Tongue (tissue), 2 donors: ENCODE results near the gene ERC1. TPM values are rescaled to one million over a fixed set of nuclear protein-coding genes. Genes with fewer than 3 reads are reported as not detected.
"Not testable (repeated sequence)": the region's sequence is repeated elsewhere in the genome, so short reads cannot be mapped to it uniquely, and the experiment has no call there.

Source experiments
- DNase-seq: peaks from one replicate; pipeline ENCODE4 v3.0.0-alpha.2; 2015
- total RNA-seq: library from RNA; depleted of rRNA; stranded (reverse); fragments of >200 nt; gene quantifications from one replicate; pipeline ENCODE4 v1.2.3, GENCODE V29; 2014

Gene ERC1
- total RNA-seq, 1 donor from 2014 or later = 95.7 TPM

DNA sequence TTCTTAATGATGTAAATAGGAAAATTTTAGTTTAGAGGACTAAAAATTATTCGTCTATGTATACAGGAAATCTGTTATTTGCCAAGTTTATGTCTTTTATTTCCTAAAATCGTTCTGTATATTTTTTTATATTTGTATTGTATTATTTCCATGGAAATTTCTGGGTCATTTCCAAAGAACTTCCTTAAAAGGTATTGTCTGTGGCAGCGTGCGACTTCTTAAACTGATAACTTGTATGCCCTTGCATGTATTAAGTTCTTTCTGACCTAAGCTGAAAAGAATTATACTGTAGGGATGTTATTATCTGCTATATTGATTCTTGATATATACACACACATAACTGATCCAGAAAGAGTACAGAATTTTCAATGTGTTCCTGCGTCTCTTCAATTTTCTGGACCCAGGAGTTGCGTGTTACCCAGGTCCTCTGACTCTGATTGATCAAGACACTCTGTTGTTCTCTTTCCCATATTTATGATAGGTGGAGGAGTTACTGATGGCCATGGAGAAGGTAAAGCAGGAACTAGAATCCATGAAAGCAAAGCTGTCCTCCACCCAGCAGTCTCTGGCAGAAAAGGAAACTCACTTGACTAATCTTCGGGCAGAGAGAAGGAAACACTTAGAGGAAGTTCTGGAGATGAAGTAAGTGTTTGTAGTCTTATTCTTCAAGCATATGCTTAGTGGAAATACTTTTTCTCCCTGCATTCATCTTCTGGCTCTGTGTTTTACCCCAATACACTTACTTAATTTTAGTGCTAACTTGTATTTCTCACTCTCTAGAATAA lies 298.5 kb downstream of the ERC1 start:
- no peak for DNase-seq

- DNase-seq = no peak
These were observed 299.7 kb downstream of the ERC1 start for GRCh38 chr12:1290716-1291115.

GRCh38 chr12:1291601-1292332 lies 300.7 kb downstream of the ERC1 start:
- peak; percentile 45 for DNase-seq

DNA sequence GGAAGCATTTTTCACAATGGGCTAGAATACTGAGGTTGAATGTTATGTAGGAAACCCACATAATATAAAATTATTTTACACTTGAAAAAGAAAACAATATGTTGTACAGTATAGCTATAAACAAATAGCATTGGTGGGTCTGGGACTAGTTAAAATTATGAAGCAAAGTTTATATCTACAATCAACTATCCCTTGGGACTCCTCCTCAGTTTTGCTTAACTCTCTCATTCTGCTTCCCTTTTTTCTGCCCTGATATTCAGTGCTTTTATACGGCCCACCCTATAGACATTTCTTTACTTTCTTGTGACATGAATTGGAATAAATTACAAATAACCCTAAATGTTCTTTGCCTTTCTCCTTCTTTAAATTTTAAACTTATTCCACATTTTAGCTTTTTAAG lies 302.9 kb downstream of the ERC1 start:
- no peak for DNase-seq

DNA sequence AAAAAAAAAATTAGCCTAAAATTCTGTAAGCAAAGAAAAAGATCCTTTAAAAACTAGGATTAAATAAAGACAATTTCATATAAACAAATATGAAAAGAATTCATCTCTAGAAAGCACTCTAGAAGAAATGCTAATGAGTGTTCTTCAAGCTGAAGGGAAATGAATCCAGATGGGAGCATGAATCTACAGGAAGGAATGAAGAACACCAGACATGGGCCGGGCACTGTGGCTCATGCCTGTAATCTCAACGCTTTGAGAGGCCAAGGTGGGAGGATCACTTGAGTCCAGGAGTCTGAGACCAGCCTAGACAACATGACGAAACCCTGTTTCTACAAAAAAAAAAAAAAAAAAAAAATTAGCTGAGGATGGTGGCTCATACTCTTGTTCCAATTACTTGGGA lies 306.2 kb downstream of the ERC1 start:
- DNase-seq = no peak

DNA sequence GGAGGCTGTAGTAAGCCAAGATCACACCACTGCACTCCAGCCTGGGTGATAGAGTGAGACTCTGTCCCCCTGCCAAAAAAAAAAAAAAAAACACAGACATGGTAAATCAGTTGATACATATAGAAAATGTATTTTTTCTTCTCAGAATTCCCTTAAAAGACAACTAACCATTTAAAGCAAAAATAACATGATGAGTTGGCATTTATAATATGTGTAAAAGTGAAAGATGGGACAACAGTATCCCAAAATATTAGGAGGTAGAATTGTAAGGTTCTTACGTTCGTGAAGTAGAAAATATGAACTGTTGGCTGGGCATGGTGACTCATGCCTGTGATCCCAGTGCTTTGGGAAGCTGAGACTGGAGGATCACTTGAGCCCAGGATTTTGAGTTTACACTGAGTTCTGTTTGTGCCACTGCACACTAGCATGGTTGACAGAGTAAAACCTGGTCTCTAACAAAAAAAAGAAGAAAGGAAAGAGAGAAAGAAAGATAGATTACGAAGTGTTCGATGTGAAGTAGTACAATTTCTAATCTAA lies 306.7 kb downstream of the ERC1 start:
- no peak for DNase-seq

DNA sequence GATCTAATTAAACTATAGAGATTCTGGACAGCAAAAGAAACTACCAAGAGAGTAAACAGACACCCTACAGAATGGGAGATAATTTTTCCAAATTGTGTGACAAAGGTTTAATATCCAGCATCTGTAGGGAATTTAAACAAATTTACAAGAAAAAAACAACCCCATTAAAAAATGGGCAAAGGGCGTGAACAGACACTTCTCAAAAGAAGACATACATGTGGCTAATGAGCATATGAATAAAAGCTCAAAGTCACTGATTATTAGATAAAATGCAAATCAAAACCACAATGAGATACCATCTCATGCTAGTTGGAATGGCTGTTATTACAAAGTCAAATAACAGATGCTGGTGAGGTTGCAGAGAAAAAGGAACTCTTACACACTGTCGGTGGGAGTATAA lies 309.4 kb downstream of the ERC1 start:
- no peak for DNase-seq

DNA sequence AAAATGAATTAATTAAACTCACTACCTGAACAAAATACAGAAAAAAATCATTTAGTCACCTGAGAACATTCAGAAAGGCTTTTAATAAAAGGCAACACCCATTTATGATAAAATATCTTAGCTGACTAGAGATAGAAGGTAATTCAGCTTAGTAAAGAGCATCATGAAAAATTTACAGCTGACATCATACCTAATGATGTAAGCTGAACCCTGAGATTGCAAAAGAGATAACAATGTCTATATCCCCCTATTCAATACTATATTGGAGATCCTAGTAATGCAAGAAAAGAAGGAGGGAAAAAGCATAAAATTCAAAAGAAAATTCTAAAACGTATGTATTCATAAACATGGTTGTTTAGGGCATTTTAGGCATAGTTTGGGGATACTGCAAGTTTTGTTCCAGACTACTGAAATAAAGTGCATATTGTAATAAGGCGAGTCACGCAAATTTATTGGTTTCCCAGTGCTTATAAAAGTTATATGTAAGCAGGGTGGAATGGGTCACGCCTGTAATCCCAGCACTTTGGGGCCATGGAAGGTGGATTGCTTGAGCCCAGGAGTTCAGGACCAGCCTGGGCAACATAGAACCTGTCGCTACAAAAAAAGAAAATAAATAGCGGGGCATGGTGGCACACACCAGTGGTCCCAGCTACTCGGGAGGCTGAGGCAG lies 311.3 kb downstream of the ERC1 start:
- DNase-seq = no peak

DNA sequence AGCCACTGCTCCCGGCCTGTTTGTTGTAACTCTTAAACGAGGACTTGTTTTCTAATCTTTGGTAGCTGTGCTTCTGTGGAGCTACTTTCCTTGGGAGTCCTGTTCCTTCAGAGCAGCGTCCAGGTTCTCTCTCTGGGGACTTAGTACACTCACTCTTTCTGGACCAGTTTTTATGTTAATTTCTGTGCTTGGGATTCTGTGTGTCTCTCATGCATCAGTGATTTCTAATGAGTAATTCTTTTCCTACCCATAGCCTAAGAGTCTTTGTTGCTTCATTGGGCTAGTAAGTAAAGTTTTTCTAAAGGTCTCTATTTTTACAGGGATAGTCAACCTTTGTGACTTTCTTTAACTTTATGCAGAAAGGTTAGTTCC lies 314.0 kb downstream of the ERC1 start:
- no peak for DNase-seq

DNA sequence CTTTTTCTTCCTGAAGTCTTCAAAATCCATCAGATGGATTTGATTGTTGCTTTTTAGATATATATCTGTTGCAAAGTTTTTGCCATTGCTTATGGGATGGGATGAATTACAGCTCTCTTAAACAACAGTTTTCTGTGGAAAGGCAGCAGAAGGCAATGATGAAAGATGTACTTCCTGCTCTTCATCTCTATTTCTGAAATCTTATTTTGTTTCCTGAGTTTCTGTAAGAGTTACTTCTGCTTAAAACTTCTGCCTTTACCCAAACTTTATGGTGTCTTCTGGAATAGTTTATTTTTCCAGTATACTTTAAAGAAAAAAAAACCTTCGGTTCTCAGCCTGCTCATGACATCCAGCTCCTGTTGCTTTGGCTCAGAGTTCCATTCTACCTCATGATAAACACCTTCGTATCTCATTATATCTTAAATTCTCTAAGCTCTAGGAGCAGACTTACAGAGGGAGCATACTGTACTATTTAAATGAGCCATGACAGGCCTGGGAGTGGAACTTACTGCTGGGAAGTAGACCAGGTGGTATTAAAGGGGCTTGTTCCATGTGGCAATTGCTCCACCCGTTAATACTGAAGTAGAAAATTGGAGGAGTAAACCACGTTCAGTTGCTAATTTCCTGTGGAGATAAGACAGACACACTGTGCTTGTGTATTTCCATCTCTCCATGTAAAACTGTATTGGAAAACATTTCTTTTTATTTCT lies 314.9 kb downstream of the ERC1 start:
- DNase-seq = peak; percentile 22

GRCh38 chr12:1306817-1307216 lies 315.8 kb downstream of the ERC1 start:
- DNase-seq = no peak

GRCh38 chr12:1307796-1308195 lies 316.8 kb downstream of the ERC1 start:
- DNase-seq = no peak

DNA sequence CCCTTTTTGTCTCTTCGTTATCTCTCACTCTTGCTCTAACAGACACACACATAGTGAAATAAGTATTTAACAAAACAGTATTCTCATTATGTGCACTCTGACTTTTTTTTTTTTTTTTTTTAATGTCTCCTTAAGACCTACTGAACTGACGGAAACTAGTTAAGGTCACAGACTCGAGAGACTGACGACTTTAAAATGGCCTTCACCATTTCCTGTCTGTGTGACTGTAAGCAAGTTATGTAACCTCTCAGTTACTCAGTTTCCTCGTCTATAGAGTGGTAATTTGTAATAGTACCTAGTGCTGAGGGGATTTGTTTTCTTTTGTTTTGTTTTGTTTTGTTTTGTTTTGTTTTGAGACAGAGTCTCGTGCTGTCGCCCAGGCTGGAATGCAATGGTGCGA lies 318.6 kb downstream of the ERC1 start:
- DNase-seq = no peak

DNA sequence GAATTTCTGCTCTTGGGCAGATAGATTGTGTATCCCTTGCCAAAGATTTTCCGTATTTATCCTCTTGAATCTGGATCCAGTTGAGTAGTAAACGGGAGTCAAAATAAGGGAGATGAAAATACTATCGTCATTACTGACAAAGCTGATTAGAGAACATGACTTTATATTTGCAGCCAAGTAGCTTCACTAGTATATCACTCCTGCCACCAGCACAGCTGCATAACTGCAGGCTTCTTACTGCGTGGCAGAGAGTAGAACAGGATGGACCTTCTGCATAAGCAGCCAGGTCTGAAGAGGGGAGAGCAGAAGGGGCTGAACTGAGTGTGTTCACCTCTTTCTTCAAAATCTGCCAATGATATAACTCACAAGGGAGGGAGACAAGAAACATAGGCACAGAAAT lies 319.6 kb downstream of the ERC1 start:
- DNase-seq = no peak

DNA sequence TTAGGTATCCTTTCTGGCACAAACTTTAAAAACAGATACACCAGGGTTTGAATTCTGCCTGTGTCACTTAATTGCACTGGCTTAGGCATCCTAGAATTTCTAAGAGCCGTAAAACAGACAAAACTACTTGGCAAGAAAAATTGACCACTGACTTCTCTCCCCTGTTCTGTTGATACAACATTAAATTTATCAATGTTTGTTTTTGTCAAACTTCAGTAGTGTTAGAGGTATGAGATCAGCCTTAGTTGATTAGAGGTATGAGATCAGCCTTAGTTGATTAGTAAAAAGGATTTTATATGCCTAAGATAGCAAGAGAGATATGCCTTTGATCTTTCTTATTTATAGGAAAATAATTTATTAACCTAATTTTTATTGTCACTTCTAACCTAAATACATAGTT lies 320.1 kb downstream of the ERC1 start:
- no peak for DNase-seq

- DNase-seq = no peak
These were observed 322.9 kb downstream of the ERC1 start for GRCh38 chr12:1313906-1314305.

DNA sequence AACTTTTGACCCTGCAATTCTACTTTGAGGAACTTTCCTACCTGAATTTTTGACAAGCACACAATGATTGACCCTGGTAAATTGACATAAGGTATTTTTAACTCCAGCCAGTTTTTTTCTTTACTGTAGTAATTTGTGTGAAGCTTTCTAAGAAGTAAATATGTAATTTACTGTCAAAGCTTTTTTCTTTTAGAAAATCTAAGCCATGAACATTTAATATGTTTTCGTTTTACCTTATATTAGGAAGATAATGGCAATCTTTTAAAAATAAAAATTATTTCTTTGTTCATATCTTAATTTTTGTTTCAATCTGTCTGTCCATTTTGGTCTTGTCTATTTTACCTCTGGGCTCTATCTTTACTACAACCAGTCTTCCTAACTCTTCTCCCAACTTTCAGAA lies 323.5 kb downstream of the ERC1 start:
- DNase-seq = no peak

GRCh38 chr12:1316991-1317390 lies 326.0 kb downstream of the ERC1 start:
- not testable (repeated sequence) for DNase-seq

DNA sequence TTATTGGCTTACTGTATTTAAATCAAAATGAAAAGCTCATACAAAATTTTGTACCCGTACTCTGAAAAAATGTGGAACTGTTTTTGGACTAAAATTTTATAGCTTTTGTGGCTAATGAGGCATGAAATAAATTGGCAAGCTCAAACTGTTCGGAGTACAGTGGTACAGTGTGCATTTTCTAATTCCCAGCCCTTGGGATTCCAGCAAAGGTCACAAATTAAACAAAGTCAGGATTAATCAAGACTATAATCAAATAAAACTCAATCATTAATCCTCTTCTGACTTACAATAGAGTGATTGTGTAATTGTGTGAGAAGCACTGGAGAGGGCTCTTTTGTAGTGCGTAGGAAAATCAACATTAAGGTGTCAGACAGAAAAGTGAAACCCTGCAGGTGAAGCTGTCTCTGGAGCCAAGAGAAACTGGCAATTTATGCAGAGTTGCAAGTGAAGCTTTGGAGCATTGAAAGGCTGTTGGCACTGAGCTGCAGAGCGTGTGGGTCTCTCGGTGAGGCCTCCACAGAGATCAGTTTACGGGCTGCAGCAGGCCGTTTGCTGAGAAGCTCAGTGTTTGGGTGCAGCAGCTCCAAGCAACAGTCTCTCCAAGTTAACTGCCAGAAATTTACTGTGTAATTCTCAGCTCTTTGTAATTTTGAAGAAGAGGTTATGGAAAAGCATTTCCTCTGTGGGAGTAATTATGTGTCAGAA lies 327.5 kb downstream of the ERC1 start:
- DNase-seq = peak; percentile 89

- DNase-seq = no peak
These were observed 328.2 kb downstream of the ERC1 start for GRCh38 chr12:1319212-1319611.

- no peak for DNase-seq
These were observed 329.0 kb downstream of the ERC1 start for GRCh38 chr12:1320021-1320420.

GRCh38 chr12:1322821-1323220 lies 331.8 kb downstream of the ERC1 start:
- DNase-seq = no peak
